SIG-M5 treated with dmso at 0.1 percent for 504 hours (cell line): ENCODE measurements around the gene BCL2L13.

Experiments
- DNase-seq: peaks from one replicate; lab custom pipeline; 2025; ENCODE audit not compliant: unreplicated experiment; lab: John Stamatoyannopoulos, UW

BCL2L13 gene

DNA sequence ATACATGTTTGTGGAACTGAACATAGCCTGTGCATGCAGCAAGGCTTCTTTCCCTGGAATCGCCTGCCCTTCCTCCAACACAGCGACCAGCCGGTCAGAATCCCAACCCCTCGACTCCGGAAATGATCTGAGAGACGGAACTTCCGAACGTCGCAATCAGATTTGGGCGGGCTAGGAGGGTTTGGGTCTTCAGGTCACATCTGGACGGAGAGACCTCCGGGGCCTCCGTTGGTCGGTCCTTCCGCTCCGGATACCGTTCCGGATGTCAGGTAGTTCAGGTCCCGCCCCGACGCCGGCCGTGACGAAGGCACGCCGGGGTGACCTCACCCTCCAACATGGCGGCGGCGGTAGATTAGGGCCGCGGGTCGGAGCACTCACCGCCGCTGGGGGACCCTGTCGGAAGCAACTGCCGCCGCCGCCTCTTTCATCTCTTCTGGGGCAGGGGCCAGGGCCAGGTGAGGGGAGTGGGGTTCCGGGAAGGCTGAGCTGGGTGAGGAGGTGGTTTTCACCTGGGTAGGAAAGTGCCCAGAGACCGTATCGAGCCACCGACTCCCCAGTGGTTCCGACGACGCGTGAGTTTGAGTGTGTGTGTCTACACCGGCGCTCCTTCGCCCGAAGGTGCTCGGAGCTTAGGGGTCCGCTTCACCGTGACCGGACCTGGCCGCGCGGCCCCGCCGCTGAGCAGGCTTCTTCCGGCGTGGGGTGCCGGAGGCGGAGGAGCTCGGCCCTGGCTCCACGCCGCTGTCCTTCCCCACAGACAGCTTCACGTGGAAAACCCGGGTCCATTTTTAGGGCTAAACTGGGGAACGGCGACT, at the start of gene BCL2L13:
Gene BCL2L13 (plus strand): TSS at position 326 of the 815 bp plus-strand sequence. CDS start 16,955 bp downstream, outside the sequence.
- DNase-seq, result peak; percentile 84

- DNase-seq, result no peak
These were observed 48.7 kb upstream of the BCL2L13 start for GRCh38 chr22:17589810-17590375.

DNA sequence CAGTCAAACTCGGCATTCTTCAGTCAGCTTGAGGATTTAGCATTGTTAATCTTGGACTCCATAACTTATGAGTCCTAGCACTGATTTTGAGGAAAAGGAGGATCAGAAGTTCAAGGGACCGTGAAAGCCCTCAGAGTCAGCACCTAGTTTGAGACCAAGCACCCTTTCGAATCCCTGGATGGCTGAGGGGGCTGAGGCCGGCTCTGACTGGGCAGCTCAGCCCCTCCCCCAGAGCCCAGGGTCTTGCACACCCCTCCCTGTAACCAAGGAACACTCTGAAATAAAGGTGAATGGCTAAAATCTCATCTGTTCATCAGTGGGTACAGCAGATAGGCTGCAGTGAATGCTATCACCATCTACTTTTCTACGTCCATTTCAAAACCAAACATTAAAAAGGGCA, 48.0 kb upstream of the BCL2L13 start:
- DNase-seq, result no peak

GRCh38 chr22:17592201-17592600, 46.4 kb upstream of the BCL2L13 start:
- DNase-seq, result no peak

- no peak for DNase-seq
These were observed 42.3 kb upstream of the BCL2L13 start for GRCh38 chr22:17596226-17596625.

GRCh38 chr22:17597217-17597616, 41.3 kb upstream of the BCL2L13 start:
- DNase-seq, result no peak

GRCh38 chr22:17598318-17598717, 40.2 kb upstream of the BCL2L13 start:
- no peak for DNase-seq

GRCh38 chr22:17601031-17601430, 37.5 kb upstream of the BCL2L13 start:
- DNase-seq, result no peak

GRCh38 chr22:17603668-17604067, 34.9 kb upstream of the BCL2L13 start:
- no peak for DNase-seq

DNA sequence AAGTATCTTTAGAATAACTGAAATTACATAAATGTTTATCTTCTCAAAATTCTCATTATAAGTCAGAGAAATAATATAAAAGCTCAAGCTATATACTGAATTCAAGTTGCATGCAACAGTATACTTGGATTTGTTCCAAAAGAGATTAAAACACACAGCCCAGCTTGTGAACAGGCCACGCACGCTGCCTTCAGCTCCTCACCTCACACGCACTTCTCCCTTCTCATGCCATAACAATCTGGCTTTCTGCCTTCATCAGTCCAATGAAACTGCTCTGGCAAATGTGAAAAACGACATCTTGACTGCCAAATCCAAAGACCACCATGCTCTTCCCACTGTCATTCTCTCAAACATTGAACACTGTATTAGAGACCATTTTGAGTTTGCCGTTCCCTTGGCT, 32.1 kb upstream of the BCL2L13 start:
- no peak for DNase-seq

DNA sequence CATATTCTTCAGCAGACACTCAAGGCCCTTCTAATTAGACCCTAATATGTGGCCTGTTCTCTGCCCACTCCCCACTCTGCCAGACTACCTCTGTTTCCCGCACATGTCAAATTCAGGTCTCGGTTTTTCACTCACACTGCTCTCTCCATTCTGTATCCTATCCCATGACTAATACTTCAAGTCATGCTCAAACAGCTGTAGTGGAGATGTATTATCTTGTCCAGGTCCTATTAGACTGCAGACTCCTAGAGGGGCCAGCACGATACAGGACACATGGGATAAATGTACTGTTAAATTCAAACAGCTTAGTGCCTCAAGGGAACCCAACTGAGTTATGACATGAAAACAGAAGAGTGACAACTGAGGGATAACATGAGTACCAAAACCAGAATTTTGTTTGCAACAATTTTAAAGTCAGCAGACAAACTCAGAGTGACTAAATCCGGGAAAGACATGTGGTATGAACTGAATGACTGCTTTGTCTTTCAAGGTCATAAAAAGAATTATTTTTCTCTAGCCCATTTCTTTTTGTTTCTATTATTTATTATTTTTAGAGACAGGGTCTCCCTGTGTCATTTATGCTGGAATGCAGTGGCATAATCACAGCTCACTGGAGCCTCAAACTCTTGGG, 30.6 kb upstream of the BCL2L13 start:
- no peak for DNase-seq

- no peak for DNase-seq
These were observed 26.5 kb upstream of the BCL2L13 start for GRCh38 chr22:17612057-17612456.

DNA sequence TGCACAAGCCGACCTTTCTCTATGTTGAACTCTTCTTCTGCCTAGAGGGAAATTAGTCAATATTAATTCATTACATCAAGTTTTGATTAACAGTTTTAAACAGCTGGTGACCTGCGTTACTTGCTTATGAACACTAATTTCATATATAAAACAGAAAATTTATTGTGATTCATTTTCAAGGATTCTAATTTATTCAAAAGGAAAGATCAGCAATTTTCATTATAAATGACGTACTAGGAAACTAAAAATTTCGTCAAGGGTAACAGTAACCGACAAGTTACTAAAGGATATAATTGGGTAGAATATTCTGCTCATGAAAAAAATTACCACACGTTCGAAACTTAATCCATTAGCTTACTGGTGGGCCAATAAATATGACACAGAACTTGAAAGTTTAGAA, 25.3 kb upstream of the BCL2L13 start:
- no peak for DNase-seq

- no peak for DNase-seq
These were observed 10.6 kb upstream of the BCL2L13 start for GRCh38 chr22:17627961-17628405.

DNA sequence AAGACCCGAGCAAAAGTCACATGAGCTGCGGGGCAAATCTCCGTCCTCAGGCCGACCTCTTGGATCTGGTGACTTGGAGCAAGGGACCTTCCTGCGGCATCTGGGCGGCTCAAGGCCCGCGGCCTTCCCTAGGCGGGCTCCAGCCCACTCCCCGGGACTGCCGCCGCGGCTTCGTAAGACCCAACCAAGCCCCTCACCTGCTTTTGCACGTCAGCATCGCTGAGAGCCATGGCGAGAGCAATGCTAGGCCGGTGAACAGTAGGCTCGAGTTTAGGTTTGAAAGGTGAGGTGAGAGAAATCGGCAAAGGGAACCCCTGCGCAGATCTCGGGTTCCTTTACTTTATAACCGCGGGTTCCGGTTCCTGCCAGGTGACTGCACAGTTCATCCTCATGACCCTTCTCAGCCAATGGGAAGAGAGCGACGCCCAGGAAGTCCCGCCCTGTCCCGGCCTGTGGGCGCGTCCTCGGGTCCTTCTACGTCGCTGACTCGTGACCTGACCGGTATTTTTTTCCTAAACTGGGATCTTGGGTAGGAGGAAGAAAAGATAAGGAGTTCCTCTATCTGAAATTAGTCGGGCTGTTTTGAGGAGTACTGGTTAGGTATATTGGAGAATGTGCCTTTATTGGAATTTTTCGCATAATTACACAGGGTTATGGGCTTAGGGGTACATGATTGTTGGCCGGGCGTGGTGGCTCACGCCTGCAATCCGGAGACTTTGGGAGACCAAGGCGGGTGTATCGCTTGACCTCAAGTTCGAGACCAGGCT, 10.0 kb upstream of the BCL2L13 start, which contains the start of gene ATP6V1E1:
Gene ATP6V1E1 (minus strand): TSS at position 344 of the 767 bp plus-strand sequence. CDS start 114 bp downstream, at position 230.
- peak; percentile 92 for DNase-seq

DNA sequence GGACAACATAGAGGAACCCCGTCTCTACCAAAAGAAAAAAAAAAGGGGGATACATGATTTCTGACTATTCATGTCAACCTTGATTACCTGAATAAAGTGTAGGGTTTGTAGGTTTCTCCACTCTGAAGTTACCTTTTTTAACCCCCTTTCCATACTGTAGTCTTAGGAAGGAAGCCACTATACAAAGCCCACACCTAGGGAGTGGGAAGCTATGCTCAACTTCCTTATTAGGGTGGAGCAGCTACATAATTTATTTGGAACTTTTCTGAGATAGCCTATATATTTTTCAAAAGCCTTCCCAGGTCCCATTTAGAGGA, 9.4 kb upstream of the BCL2L13 start:
- no peak for DNase-seq

- DNase-seq, result no peak
These were observed 8.9 kb upstream of the BCL2L13 start for GRCh38 chr22:17629641-17630040.

DNA sequence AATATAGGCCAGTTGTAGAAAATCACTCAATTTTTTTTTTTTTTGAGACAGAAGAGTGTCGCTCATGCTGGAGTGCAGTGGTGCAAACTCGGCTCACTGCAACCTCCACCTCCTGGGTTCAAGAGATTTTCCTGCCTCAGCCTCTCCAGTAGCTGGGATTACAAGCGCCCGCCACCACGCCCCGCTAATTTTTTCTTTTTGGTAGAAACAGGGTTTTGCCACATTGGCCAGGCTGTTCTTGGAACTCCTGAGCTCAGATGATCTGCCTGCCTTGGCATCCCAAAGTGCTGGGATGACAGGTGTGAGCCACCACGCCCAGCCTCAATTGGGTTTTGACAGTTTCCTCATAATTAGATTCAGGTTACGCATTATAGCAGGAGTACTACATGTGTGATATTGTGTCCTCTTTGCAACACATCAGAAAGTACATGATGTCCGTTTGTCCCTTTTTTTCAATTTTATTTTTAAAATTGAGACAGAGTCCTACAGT, 7.4 kb upstream of the BCL2L13 start:
- DNase-seq, result no peak

GRCh38 chr22:17633217-17633997, 5.2 kb upstream of the BCL2L13 start:
- peak; percentile 33 for DNase-seq

DNA sequence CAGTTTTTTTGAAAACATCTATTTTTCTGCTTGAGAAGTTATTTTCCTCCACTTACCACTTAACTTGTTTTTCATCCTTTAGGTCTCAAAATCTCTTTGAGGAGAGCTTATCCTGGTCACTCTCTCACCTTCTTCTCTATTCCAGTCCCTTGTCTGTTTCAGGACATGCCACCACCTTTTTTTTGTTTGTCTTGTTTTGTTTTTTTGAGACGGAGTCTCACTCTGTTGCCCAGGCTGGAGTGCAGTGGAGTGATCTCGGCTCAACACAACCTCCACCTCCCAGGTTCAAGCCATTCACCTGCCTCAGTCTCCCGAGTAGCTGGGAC, 4.6 kb upstream of the BCL2L13 start:
- DNase-seq, result no peak

- no peak for DNase-seq
These were observed 3.9 kb upstream of the BCL2L13 start for GRCh38 chr22:17634696-17635095.
